Common myeloid progenitor, CD34-positive (primary cell): Measurements from ENCODE around the gene MYLK2.

Source experiments
- CTCF ChIA-PET: fragments of 350-600 bp; sonication (Branson Sonifier 250); formaldehyde crosslinking; loops from one replicate; lab custom pipeline; 2021; ENCODE audit warnings: antibody characterized with exemption; lab: Charles Lee
- POLR2A ChIA-PET: fragments of 350-600 bp; sonication (Branson Sonifier 250); formaldehyde crosslinking; loops from one replicate; lab custom pipeline; 2021; ENCODE audit warnings: antibody characterized with exemption; lab: Charles Lee
- DNase-seq, 3 donors: peaks; one replicate each; pipeline versions ENCODE4 v3.0.0 to v3.0.0-alpha.2; 2013
- H3K27ac ChIP-seq, 2 experiments: 1 replicate in 1 of 2; 2 replicates in 1 of 2; pipeline ENCODE4 v1.7.0; 2013; ENCODE audit warnings: inconsistent platforms in 2 of 2, low read length in 2 of 2, mild to moderate bottlenecking in 2 of 2, low read depth in 1 of 2, moderate library complexity in 1 of 2; ENCODE audit not compliant: severe bottlenecking in 2 of 2, insufficient read depth in 1 of 2, poor library complexity in 1 of 2
- H3K27me3 ChIP-seq, 5 experiments: replicated peaks in 2 of 5; 1 replicate in 3 of 5; 2 replicates in 2 of 5; pipeline versions ENCODE4 v1.6.1 to v1.7.0; 2013; ENCODE audit warnings: low read length in 4 of 5, mild to moderate bottlenecking in 2 of 5, moderate library complexity in 2 of 5, inconsistent platforms in 1 of 5; ENCODE audit not compliant: insufficient read depth in 5 of 5, control insufficient read depth in 4 of 5
- H3K36me3 ChIP-seq, 4 experiments: 1 replicate in 2 of 4; 2 replicates in 2 of 4; pipeline versions ENCODE4 v1.6.1 to v1.7.0; 2013; ENCODE audit warnings: low read length in 3 of 4, control low read depth in 1 of 4, mild to moderate bottlenecking in 1 of 4; ENCODE audit not compliant: control insufficient read depth in 4 of 4, insufficient read depth in 4 of 4
- H3K4me1 ChIP-seq, 4 experiments: 1 replicate in 3 of 4; 2 replicates in 1 of 4; pipeline versions ENCODE4 v1.6.1 to v1.7.1; 2013; ENCODE audit warnings: low read length in 3 of 4, mild to moderate bottlenecking in 3 of 4, control low read depth in 1 of 4, inconsistent platforms in 1 of 4, moderate library complexity in 1 of 4; ENCODE audit not compliant: control insufficient read depth in 4 of 4, insufficient read depth in 4 of 4; ENCODE audit errors: control extremely low read depth in 1 of 4
- H3K4me3 ChIP-seq, 7 experiments: 1 replicate in 4 of 7; 2 replicates in 3 of 7; pipeline versions ENCODE4 v1.5.1 to v1.7.0; 2013; ENCODE audit warnings: mild to moderate bottlenecking in 7 of 7, low read length in 6 of 7, moderate library complexity in 6 of 7, inconsistent platforms in 2 of 7, low read depth in 2 of 7, control low read depth in 1 of 7; ENCODE audit not compliant: insufficient read depth in 4 of 7, control insufficient read depth in 1 of 7; ENCODE audit errors: extremely low read depth in 1 of 7
- H3K9me3 ChIP-seq, 5 experiments: 1 replicate in 4 of 5; 2 replicates in 1 of 5; pipeline versions ENCODE4 v1.6.1 to v1.7.1; 2013; ENCODE audit warnings: low read length in 4 of 5, mild to moderate bottlenecking in 2 of 5, inconsistent platforms in 1 of 5, low read depth in 1 of 5, moderate library complexity in 1 of 5; ENCODE audit not compliant: control insufficient read depth in 4 of 5, insufficient read depth in 2 of 5; ENCODE audit errors: control extremely low read depth in 1 of 5
- WGBS: methylation state at CpG from one replicate; pipeline ENCODE4 v1.1.5; 2013; ENCODE audit not compliant: insufficient coverage; 5-methylcytosine and 5-hydroxymethylcytosine counted together

MYLK2 gene

DNA sequence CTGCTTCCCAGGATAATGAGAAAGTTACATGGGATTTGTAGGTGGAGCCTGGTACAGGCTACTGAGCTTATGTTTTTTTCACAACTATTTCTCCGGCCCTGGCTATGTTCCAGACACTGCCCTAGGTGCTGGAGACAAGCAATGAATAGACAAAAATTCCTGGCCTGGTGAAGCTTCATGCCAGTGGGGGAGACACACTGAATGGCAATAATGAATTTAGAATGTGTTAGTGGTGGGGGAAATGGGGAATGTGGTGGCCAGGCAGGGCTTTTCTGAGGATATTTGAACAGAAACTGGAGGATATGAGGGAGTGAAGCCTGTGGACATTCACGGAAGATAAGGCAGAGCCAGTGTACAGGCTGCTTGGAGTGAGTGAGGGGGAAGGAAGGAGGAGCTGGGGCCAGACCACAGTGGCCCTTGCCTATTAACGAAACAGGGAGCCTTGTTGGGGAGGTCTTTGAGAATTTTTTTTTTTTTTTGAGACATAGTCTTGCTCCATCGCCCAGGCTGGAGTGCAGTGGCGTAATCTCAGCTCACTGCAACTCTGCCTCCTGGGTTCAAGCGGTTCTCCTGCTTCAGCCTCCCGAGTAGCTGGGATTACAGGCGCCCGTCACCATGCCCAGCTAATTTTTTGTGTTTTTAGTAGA, 19.6 kb downstream of the MYLK2 start:
- Histone ChIP-seq H3K4me1 (peaks cover 3 to 59% (median 51%) of the 10 kb centered on the region in 4 experiments), H3K9me3 (no peaks in the 10 kb centered on the region), H3K27ac (no peak overlapping the region), H3K36me3 (no peaks in the 10 kb centered on the region), H3K27me3 (no peaks in the 10 kb centered on the region), H3K4me3 (no peak overlapping the region)
- ChIA-PET CTCF (interaction anchor here (0.7 to 6.5 kb wide), 9 partner anchors 9 to 192 kb away, joined by 3 to 58 read pairs (median 4); no protein-coding TSS in a partner anchor), POLR2A (no interaction called here)
- peak in 1 of 3 donors; percentile 30 for DNase-seq
- WGBS = 7% methylated on average over 2 of the region's 9 CpGs

DNA sequence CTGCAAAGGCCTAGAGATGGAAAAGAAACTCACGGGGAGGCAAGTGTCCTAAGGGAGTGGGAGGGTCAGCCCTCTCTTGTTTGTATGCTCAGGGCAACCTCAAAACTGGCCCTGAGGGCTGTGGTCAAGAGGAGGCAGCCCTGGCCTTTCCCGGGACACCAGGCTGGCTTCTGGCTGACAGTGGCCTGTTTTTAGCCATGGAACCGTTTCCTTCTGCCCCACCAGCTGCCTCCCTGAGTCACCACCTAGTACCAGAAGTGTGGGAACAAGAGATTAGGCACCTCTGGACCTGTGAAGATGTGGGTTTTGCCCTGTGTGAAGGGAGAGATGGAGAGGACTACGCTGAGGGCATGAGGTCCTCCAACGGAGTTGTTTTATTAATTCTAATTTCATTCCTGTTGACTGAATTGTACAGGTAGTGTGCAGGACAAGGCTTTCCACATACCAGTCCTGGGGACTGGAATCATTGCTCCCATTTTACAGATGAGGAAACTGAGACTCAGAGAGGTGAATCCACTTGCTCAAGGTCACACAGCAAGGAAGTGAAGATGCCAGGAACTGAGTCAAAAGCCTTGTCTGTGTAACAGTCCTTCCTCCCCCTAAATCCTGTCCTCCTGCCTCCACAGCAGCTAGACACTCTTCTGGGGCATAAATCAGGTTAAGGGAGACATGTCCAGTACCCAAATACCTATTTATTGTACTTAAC, 20.8 kb downstream of the MYLK2 start:
- CTCF ChIA-PET = interaction anchor here (1.6 to 2.0 kb wide), 2 partner anchors 11 to 17 kb away, joined by 5 to 7 read pairs; no protein-coding TSS in a partner anchor
- POLR2A ChIA-PET = no interaction called here
- Histone ChIP-seq H3K4me3 (no peak overlapping the region), H3K4me1 (peaks cover 3 to 48% (median 40%) of the 10 kb centered on the region in 4 experiments), H3K36me3 (no peaks in the 10 kb centered on the region), H3K9me3 (no peaks in the 10 kb centered on the region), H3K27ac (no peak overlapping the region), H3K27me3 (no peaks in the 10 kb centered on the region)
- 91% methylated on average over 5 of the region's 5 CpGs for WGBS
- DNase-seq = peak in 1 of 3 donors; percentile 40

DNA sequence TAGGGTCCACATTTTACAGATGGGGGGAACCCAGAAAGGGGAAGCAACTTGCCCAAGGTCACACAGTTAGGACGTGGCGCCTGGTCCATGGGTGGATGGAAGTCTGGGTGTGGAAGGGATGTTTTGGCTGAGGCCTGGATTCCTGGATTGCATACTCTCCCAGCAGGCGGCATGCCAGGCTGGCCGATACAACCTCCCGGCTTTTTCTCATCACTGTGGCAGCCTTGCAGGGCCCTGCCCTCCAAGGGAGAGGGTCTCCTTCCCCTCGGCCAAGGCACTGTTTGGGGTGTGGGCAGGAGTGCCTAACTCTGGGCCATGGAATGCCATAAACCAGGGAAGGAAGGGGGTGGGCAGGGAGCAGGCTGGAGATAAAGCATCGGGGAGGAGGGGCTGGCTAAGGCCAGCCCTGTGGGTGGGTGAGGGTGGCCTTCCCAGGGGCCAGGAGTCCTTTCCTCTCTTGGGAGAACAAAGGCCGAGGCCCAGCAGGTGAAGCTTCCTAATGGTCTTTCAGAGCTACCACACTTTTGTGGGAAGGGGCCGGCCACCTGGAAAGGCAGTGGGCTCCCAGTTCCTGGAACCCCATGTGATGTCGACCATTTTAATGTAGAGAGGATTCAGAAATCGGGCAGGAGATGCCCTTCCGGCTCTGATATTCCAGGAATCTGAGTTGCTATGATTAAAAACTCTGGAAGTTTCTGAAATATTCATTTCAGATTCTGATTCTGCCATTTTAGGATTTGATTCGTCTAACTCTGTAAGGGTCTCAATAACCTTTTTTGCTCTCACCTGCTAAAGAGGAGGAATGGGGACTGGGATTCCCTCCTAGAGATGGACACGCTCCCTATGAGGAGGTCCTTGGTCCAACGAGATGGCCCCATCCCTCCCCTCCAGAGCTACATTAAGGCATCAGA, 22.0 kb downstream of the MYLK2 start:
- peaks cover 3 to 35% (median 28%) of the 10 kb centered on the region in 4 experiments for H3K4me1 ChIP-seq
- CTCF ChIA-PET = interaction anchor here (1.6 to 7.6 kb wide), 3 partner anchors 10 to 20 kb away, joined by 5 to 131 read pairs (median 7); partner anchors contain the start of gene MYLK2
- H3K4me3 ChIP-seq = no peak overlapping the region
- no peaks in the 10 kb centered on the region for H3K9me3 ChIP-seq
- H3K36me3 ChIP-seq = no peaks in the 10 kb centered on the region
- no peaks in the 10 kb centered on the region for H3K27me3 ChIP-seq
- no peak for DNase-seq
- POLR2A ChIA-PET = interaction anchor here (0.6 kb wide), 1 partner anchor 156 kb away, joined by 3 read pairs; no protein-coding TSS in a partner anchor
- H3K27ac ChIP-seq = no peak overlapping the region
- 96% methylated on average over 9 of the region's 15 CpGs for WGBS

DNA sequence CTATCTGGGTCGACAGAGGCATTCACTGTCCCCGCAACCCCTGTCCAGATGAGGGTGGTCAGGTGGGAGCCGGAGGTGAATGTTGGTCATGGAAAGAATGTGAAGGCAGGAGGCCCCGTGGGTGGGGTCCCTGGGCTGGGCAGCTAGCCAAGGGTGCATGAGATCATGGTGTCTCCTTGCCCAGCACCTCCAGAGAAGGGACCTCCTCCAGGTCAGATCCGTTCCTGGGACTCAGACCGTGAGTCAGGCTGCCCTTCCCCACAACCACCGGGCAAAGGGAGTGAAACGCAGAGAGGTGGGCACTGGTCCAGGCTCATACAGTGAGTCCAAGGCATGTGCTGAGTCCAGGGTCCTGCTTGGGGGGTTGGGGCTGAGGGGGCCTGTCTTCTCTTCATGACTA, 22.8 kb downstream of the MYLK2 start:
- peaks cover 0 to 30% (median 21%) of the 10 kb centered on the region in 4 experiments for H3K4me1 ChIP-seq
- H3K27ac ChIP-seq = no peak overlapping the region
- no peak overlapping the region for H3K4me3 ChIP-seq
- WGBS = 86% methylated on average over 6 of the region's 8 CpGs
- H3K27me3 ChIP-seq = no peaks in the 10 kb centered on the region
- no peaks in the 10 kb centered on the region for H3K36me3 ChIP-seq
- ChIA-PET CTCF (interaction anchor here (1.5 to 7.6 kb wide), 4 partner anchors 8 to 21 kb away, joined by 4 to 131 read pairs (median 12); partner anchors contain the start of gene MYLK2), POLR2A (interaction anchor here (0.6 kb wide), 1 partner anchor 157 kb away, joined by 3 read pairs; no protein-coding TSS in a partner anchor)
- no peak for DNase-seq
- H3K9me3 ChIP-seq = no peaks in the 10 kb centered on the region

DNA sequence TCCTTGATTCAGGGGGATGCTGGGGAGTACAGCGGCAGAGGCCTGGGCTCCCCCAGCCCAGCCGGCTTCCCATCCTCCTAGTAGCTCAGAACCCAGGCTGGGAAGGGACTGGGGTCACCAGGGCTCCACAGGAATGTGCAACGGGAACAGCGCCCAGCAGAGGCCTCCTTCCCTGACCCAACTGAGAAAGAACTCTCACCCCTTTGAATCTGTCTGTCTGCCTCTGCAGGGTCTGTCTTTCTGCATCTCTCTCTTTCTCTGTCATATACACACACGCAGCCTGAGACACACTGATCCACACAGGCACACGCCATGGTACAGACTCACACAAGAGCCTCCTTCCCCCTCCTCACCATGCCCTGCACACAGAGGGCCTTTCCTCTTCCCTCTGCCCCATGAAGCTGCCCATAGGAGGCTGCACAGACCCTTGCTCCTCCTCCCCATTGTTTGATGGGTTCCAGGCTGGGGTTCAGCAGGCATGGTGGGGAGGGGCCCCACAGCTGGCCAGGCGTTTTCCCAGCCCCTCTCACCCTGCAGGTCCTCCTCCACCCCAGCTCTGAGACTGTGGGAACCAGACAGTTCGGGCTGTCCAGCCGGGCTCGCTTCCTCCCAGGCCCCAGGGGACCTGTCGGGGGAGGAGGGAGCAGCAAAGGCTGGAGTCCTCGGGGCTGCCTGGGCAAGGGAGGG, 23.5 kb downstream of the MYLK2 start:
- POLR2A ChIA-PET = no interaction called here
- CTCF ChIA-PET = interaction anchor here (1.3 to 7.6 kb wide), 4 partner anchors 8 to 22 kb away, joined by 3 to 131 read pairs (median 11); partner anchors contain the start of gene MYLK2
- Histone ChIP-seq H3K27me3 (no peaks in the 10 kb centered on the region), H3K4me3 (no peak overlapping the region), H3K27ac (no peak overlapping the region), H3K4me1 (peaks cover 0 to 23% (median 14%) of the 10 kb centered on the region in 4 experiments), H3K36me3 (no peaks in the 10 kb centered on the region), H3K9me3 (no peaks in the 10 kb centered on the region)
- WGBS = 97% methylated on average over 4 of the region's 12 CpGs
- no peak for DNase-seq

- no peak overlapping the region for H3K4me3 ChIP-seq
- 88% methylated on average over 6 of the region's 6 CpGs for WGBS
- no peaks in the 10 kb centered on the region for H3K9me3 ChIP-seq
- no peak overlapping the region for H3K27ac ChIP-seq
- POLR2A ChIA-PET = no interaction called here
- CTCF ChIA-PET = interaction anchor here (1.3 to 7.6 kb wide), 4 partner anchors 9 to 22 kb away, joined by 3 to 131 read pairs (median 11); partner anchors contain the start of gene MYLK2
- H3K27me3 ChIP-seq = no peaks in the 10 kb centered on the region
- no peak for DNase-seq
- no peaks in the 10 kb centered on the region for H3K36me3 ChIP-seq
- peaks cover 0 to 16% (median 7%) of the 10 kb centered on the region in 4 experiments for H3K4me1 ChIP-seq
These were observed 24.1 kb downstream of the MYLK2 start for GRCh38 chr20:31843288-31843687.
